Measurements from ENCODE around the gene SMPDL3A.

Gene SMPDL3A

GRCh38 chr6:122799140-122799745, 10.2 kb downstream of the SMPDL3A start:
- TF ChIP-seq JUND (IDR thresholded peaks at IDR 0.05; ENCODE audit: low read depth): no peak
- DNase-seq (ENCODE audit: low read depth in 1 of 2, low spot score in 1 of 2): no peak
- in situ Hi-C loops (cut with HindIII; ENCODE audit: low pct_unique_long_range_greater_than_20kb, low sequenced_read_pairs): no loop called here

- no peak for TF ChIP-seq JUND (IDR thresholded peaks at IDR 0.05; ENCODE audit: low read depth)
- DNase-seq (ENCODE audit: low read depth in 1 of 2, low spot score in 1 of 2): no peak
- in situ Hi-C loops (cut with HindIII; ENCODE audit: low pct_unique_long_range_greater_than_20kb, low sequenced_read_pairs): no loop called here
Observed at GRCh38 chr6:122799916-122800686, 11.0 kb downstream of the SMPDL3A start.

DNA sequence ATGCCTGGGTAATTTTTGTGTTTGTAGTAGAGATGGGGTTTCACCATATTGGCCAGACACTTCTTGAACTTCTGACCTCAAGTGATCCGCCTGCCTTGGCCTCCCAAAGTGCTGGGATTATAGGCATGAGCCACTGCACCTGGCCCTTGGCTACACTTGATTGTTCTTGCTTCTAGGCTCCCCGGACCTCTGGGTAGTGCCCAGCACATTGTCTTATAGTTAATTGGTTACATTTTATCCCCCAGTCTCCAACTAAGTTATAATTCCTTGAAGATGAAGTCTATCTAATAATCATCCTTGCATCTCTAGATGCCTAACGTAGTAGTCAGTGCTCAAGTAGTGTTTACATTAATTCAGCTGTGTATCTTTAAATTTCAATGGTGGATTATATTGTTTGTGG, 11.8 kb downstream of the SMPDL3A start:
- no peak for TF ChIP-seq JUND (IDR thresholded peaks at IDR 0.05; ENCODE audit: low read depth)
- in situ Hi-C loops (cut with HindIII; ENCODE audit: low pct_unique_long_range_greater_than_20kb, low sequenced_read_pairs): no loop called here
- DNase-seq (ENCODE audit: low read depth in 1 of 2, low spot score in 1 of 2): no peak

DNA sequence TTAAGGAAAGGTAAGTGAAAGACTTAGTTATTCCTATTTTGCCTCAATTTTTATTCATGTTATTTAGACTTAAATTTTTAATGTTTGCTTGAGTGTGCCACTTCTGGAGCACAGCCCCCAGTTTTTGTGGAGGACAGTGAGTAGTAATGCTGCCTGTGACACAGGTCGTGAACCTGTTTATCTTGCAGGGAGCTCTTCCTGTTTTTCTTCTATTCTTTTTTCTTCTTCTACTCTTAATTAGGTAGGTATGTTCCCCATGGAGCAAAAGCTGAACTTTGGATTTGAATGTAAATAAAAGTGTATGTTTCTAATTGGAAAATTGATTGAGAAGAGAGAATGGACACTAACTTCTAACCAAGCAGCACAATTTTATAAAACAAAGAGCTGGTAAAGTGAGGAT, 12.3 kb downstream of the SMPDL3A start:
- TF ChIP-seq JUND (IDR thresholded peaks at IDR 0.05; ENCODE audit: low read depth): no peak
- no peak for DNase-seq (ENCODE audit: low read depth in 1 of 2, low spot score in 1 of 2)
- in situ Hi-C loops (cut with HindIII; ENCODE audit: low pct_unique_long_range_greater_than_20kb, low sequenced_read_pairs): no loop called here

- no peak for TF ChIP-seq JUND (IDR thresholded peaks at IDR 0.05; ENCODE audit: low read depth)
- DNase-seq (ENCODE audit: low read depth in 1 of 2, low spot score in 1 of 2): no peak
- in situ Hi-C loops (cut with HindIII; ENCODE audit: low pct_unique_long_range_greater_than_20kb, low sequenced_read_pairs): no loop called here
Observed at GRCh38 chr6:122803171-122803661, 14.2 kb downstream of the SMPDL3A start.

- in situ Hi-C loops (cut with HindIII; ENCODE audit: low pct_unique_long_range_greater_than_20kb, low sequenced_read_pairs): no loop called here
- no peak for TF ChIP-seq JUND (IDR thresholded peaks at IDR 0.05; ENCODE audit: low read depth)
- no peak for DNase-seq (ENCODE audit: low read depth in 1 of 2, low spot score in 1 of 2)
Observed at GRCh38 chr6:122804962-122805485, 16.0 kb downstream of the SMPDL3A start.

GRCh38 chr6:122806291-122806690, 17.2 kb downstream of the SMPDL3A start:
- in situ Hi-C loops (cut with HindIII; ENCODE audit: low pct_unique_long_range_greater_than_20kb, low sequenced_read_pairs): no loop called here
- no peak for TF ChIP-seq JUND (IDR thresholded peaks at IDR 0.05; ENCODE audit: low read depth)
- DNase-seq (ENCODE audit: low read depth in 1 of 2, low spot score in 1 of 2): no peak

DNA sequence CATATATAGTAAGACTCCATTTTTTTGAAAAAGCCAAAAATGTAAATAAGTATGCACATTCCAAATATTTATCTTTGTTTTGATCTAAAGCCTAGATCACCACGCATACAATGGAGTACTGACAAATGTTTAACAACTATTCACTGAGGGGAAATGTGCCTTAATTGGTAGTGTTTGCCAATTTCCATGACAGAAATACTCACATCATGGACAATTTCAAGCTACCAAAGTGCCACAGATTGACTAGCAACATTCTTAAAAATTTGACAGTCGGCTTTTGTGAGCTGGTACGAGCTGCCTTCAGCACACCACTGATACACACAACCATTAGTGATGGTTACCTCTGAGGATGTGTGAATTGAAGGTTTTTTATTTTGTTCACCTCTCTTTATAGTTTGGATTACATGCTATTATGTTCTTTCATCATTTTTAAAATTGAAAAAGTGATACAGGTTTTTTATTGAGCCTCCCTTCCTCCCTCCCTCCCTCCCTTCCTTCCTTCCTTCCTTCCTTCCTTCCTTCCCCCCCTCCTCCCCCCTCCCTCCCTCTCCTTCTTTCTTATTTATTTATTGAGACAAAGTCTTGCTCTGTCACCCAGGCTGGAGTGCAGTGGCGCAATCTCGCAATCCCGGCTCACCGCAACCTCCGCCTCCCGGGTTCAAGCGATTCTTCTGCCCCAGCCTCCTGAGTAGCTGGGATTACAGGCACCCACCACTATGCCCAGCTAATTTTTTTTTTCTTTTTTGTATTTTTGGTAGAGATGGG, 19.2 kb downstream of the SMPDL3A start:
- DNase-seq (ENCODE audit: low read depth in 1 of 2, low spot score in 1 of 2): no peak
- no peak for TF ChIP-seq JUND (IDR thresholded peaks at IDR 0.05; ENCODE audit: low read depth)
- in situ Hi-C loops (cut with HindIII; ENCODE audit: low pct_unique_long_range_greater_than_20kb, low sequenced_read_pairs): no loop called here

- no peak for TF ChIP-seq JUND (IDR thresholded peaks at IDR 0.05; ENCODE audit: low read depth)
- in situ Hi-C loops (cut with HindIII; ENCODE audit: low pct_unique_long_range_greater_than_20kb, low sequenced_read_pairs): no loop called here
- DNase-seq (ENCODE audit: low read depth in 1 of 2, low spot score in 1 of 2): no peak
Observed at GRCh38 chr6:122809001-122809400, 19.9 kb downstream of the SMPDL3A start.

- no peak for TF ChIP-seq JUND (IDR thresholded peaks at IDR 0.05; ENCODE audit: low read depth)
- in situ Hi-C loops (cut with HindIII; ENCODE audit: low pct_unique_long_range_greater_than_20kb, low sequenced_read_pairs): no loop called here
- DNase-seq (ENCODE audit: low read depth in 1 of 2, low spot score in 1 of 2): no peak
Observed at GRCh38 chr6:122809691-122810090, 20.6 kb downstream of the SMPDL3A start.

GRCh38 chr6:122810189-122810588, 21.1 kb downstream of the SMPDL3A start:
- DNase-seq (ENCODE audit: low read depth in 1 of 2, low spot score in 1 of 2): no peak
- no peak for TF ChIP-seq JUND (IDR thresholded peaks at IDR 0.05; ENCODE audit: low read depth)
- in situ Hi-C loops (cut with HindIII; ENCODE audit: low pct_unique_long_range_greater_than_20kb, low sequenced_read_pairs): no loop called here

DNA sequence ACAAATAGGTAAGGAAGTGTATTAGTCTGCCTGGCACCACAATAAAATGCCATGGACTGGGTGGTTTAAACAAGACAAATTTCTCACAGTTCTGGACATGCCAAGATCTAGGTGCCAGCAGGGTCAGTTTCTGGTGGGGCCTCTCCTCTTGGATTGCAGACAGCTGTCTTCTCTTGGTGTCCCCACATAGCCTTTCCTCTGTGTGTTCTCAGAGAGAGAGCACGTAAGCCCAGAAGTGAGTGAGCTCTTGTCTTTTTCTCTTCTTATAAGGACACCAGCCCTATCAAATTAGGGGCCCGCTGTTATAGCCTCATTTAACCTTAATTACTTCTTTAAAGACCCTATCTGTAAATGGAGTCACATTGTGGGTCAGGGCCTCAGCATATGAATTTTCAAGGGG, 28.3 kb downstream of the SMPDL3A start:
- in situ Hi-C loops (cut with HindIII; ENCODE audit: low pct_unique_long_range_greater_than_20kb, low sequenced_read_pairs): no loop called here
- no peak for TF ChIP-seq JUND (IDR thresholded peaks at IDR 0.05; ENCODE audit: low read depth)
- DNase-seq (ENCODE audit: low read depth in 1 of 2, low spot score in 1 of 2): no peak

GRCh38 chr6:122817766-122818165, 28.7 kb downstream of the SMPDL3A start:
- in situ Hi-C loops (cut with HindIII; ENCODE audit: low pct_unique_long_range_greater_than_20kb, low sequenced_read_pairs): no loop called here
- TF ChIP-seq JUND (IDR thresholded peaks at IDR 0.05; ENCODE audit: low read depth): no peak
- no peak for DNase-seq (ENCODE audit: low read depth in 1 of 2, low spot score in 1 of 2)
